ENCODE measurements around the gene MRPL48.

Gene MRPL48

DNA sequence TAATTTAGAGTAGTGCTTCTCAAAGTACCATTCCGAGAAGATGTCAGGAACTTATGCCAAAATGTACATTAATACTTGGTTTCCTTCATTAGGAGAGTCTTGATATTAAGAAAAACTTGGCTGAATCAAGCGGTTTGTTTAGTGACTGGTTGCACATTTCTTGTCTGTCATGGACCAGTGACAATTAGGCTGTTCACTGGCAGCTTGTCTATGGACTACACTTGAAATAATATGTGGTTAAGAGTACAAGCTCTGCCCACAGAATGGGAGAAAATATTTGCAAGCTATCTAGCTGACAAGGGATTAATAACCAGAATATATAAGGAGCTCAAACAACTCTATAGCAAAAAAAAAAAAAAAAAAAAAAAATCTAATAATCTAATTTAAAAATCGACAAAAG is 64.4 kb downstream of the MRPL48 start:
- DNase-seq: no peak

DNA sequence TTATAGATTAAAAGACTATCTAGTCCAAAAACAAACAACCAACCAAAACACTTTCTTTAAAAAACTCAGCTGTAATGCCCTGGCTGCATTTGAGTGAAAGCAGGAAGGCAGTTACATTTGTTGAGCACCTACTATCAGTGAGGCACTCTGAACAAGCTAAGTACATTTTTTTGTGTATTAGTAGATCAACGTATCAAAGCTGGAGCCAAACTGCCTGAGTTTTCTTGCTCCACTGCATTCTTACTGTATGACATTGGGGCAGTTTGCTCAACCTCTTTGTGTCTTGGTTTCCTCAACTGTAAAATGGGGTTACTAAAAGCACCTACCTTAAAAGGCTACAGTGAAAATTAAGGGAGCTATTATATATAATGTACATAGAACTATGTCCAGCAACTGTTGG is 67.0 kb downstream of the MRPL48 start:
- no peak for DNase-seq

DNA sequence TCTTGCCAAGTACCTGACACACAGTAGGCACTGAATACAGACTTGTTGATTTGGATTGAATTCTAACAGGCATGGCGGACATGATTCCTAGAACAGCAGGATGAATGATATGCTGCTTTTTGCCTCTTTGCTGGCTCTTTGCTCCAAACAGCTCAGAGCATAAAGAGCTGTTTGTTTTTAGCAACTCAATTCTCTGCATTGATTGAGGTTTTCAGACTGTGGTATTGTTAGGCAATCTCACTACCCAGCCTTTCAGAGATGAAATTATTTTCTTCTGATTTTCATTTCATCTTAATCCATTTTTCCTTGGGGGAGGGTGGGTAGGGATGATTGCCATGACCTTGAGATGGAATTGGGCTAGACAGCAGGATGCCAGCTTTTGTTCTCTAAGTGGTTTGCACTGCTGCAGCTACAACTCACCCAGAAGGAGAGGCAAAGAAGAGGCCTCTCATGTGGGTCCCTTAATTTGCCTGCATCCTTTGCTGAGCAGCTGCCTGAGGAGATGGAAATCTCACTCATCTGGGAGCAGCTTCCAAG is 68.4 kb downstream of the MRPL48 start:
- DNase-seq: no peak

DNA sequence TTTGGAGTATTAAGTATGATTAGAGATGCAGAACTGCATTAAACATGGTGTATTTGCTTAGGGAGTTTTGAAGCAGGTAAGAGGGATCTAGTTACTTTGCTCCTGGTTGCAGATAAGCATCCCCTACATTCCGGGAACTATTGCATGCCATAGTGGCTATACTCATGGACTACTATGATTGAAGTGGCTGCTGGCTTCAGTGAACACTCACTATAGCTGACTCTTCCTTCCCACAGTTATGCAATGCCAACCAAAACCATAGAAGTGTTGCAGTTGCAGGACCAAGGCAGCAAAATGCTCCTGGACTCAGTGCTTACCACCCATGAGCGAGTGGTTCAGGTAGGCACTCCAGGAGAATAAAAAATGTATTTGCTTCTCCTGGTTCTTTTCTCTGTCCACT is 72.0 kb downstream of the MRPL48 start:
- DNase-seq: no peak

DNA sequence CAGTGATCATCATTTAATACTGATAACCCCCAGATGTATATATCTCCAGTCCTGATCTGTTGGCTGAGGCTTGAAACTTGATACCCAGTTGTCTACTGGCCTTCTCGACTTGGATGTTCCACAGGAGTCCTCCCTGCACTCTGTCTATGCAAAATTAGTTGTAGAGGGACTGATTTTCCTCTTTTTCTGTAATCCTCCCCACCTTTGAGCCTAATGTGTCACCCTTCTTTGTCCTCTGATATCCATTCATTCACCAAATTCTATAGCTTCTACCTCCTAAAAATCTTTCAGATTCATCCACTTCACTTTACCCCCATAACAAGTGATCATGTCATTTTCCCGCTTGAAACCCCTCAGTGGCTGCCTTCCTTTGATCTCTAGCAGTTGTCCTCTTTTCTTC is 72.5 kb downstream of the MRPL48 start:
- DNase-seq: no peak

DNA sequence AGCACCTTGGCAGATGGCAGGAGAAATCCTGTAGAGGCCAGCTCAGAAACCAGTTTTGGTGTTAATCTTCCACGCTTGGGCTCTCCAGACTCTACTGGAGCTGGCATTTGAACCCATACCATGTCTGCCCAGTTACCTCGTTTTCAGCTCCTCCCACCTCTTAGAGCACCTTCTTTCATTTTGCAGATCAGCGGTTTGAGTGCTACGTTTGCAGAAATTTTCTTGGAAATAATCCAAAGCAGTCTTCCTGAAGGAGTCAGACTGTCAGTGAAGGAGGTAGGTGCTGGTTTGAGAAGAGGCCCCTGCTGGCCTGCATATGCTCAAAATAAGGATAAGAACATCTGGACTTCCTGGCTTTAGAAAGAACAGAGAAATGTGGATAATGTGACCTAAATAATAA is 75.3 kb downstream of the MRPL48 start:
- no peak for DNase-seq

DNA sequence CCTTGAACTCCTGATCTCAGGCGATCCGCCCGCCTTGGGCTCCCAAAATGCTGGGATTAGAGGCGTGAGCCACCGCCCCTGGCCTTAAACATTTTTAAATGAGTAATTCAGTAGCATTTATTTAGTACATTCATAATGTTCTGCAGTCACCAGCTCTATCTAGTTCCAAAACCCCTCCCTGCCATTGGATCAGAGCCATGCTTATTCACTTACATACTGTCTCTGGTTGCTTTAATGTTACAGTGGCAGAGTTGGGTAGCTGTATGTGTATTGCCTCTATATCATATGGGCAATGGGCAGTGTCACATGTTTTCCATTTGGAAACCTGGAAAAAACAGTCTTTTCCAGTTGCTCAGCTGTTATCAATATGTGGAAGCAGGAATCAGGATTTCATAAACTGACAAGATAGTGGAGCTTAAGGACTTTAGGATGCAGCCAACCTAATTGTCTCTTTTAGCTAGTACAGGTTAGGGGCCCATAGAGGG is 78.5 kb downstream of the MRPL48 start:
- DNase-seq: no peak

DNA sequence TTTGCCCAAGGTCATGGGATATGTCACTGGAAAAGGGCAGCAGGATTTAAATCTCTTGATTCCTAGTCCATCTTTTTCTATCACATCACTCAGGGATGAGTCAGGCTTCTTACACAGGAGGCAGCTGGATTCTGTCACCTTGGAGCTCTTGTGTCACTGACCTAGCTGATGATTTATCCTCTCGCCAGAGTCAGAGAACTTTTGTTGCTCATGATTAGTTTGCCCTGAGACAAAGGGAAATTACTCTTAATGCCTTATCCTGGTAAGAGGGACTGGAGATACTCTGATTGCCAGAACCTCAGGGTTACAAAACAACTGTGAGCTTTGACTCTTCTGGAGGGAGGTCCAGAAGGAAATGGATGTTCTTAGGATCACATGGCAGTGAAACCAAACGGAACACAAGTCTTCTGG is 78.9 kb downstream of the MRPL48 start:
- DNase-seq: peak; percentile 79

DNA sequence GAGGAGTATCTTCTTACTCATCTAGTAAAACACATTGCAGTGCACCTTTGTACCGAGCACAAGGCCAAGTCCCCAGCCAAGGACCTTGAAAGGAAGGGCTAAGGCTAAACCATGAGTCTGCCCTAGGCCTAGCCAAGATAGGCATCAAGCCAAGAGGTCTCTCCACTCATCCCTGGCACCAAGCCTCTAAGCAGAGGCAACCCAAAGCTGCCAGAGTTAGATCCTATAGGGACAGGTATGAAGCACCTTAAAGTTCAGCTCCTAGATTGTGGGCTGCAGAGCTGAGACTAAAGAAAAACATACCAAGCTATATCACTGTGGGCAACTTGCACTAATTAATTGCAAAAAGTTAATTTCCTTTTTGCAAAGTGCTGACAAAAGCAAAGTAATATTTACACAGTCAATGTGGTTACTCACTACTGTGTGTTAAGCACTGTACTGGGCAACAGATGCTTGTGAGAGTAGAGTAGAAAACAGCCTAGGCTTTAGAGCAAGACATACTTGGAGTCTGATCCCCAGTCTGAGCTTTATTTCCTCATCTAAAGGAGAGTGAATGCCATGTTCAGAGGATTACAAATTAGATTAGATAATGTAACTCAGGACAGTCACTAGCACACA is 81.8 kb downstream of the MRPL48 start:
- no peak for DNase-seq

DNA sequence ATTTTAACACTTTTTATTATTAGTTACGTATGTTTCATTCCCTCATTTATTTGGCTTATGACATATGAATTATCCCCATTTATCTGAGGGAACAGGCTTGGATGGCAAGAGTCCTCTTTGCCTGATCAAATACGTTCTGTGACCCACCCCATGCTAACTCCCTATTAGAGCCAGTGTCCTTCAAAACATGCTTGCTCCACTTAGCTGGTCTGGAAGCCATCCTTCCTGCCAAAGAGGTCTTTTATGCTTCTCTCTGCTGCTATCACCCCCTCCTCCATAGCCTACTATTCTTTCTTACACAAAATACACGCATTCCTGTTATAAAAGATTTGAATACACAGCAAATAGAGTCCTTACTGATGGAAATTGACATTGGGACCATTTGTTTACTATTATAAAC is 82.6 kb downstream of the MRPL48 start:
- no peak for DNase-seq

DNA sequence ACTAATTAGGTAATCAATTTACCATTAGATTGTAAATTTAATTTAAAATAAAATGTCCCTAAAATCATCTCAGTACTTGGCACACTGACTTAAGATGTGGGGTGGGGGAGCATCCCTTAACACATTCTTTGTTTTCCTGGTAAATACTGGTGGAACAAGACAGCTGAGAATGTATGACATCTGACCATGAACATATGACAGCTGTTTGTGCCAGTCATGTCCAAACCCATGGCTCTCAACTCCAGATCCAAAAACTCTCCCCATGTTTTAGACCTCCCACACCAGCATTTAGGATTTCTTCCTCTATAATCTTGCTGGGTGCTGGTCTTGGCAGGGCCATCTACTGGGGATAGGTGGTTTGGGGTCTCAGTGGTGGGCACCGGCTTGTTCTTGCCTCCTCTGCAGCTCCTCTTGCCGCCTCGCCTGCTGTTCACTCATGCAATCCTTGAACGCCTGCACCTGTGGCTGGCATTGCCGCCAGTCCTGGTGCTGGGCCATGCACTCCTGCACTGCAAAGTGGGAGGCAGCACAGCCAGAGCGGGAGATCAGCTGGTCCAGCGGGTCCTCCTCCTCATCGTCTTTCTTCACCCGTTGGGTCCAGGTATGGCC is 85.2 kb downstream of the MRPL48 start:
- no peak for DNase-seq

DNA sequence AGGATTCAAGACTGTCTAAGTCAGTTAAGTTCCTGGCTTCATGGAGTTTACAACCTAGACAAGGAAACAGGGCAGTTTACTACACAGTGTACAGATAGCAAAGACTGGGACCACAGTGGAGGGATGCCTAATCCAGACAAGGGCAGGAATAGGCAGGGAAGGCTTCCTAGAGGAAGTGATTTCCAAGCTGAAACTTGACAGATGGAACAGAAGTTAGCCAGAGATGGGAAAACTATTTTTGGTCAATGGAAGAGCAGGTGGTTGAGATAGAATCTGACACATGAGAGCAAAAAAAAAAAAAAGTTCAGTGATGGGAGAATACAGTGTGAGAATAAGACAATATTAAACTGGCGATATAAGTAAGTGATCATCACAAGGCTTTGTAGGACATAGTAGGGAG is 87.7 kb downstream of the MRPL48 start:
- DNase-seq: no peak

DNA sequence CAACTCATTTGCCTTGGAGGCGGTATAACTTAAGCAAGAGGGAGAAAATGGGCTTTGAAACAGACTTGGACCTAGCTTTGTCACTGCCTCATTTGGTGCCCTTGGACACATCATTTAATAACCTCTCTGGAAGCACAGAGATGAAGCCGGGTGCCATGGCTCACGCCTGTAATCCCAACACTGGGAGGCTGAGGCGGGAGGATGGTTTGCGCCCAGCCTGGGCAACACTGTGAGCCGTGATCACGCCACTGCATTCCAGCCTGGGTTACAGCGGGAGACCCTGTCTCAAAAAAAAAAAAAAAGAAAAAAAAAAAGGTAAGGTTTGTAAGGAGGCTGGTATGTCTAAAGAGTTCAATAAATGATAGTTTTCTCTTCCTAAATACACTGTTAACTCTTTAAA is 88.2 kb downstream of the MRPL48 start:
- DNase-seq: no peak

DNA sequence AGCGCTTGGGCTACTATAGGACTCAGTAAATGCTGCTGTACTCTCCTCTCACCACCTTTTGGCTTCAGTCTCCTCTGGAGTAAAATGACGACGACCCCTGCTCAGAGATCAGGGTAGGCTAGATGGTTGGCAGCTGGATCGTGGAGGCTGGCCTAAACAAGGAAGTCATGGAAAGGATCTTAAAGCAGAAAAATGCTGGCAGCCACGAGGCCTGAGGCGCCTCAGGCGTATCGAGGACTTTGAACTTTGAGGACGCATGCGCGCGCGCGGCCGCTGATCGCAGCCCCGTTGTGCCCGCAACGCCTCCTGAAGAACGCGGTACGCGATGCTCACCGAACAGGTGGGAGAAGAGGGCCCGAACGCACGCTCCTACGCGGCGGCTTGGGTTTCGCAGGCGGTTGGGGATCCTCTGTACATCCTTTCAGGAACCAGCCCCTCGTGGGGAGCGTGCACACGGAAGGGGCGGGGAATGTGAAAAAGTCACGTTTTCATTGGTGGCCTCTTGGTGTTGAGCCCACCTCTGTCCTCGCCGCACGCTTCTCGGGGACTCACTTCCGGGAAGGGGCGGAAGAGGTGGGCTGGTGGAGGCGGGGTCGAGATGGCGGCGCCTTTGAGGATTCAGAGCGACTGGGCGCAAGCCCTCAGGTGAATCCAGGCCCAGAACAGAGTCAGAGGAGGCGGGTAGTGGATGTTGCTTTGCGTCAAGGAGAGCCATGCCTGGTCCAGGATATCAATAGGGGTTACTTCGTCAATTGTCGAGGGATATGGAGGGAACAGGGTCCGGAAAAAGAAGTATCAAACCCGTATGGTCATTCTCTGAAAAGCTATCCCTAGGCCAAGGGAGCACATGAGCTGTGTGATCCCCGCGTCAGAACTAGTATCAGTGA is 89.0 kb downstream of the MRPL48 start, which contains the start of the genes COA4 and PAAF1:
Gene COA4 (minus strand): TSS at position 423 of the 887 bp plus-strand sequence. CDS start 3,468 bp downstream, outside the sequence.
Gene PAAF1 (plus strand): TSS at position 576 of the 887 bp plus-strand sequence. CDS start 23 bp downstream, at position 599.
- peak; percentile 98 for DNase-seq

DNA sequence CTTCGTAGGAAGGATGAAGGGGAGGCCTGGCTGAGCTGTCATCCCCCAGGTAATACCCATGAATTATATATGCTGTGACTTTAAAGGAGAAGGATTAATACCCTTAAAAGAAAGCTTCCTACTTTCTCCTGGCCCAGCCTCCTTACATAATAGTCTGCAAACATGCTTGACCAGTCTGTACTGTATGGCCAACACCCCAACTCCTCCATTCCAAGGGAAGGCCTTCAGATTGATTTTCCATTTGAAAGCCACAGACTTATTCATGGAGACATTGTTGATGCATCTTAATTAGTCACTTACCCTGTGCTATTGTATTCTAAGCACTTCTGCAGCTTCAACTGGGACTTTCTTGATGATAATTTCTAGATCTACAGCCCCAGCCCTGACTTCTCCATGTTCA is 91.1 kb downstream of the MRPL48 start:
- DNase-seq: no peak

DNA sequence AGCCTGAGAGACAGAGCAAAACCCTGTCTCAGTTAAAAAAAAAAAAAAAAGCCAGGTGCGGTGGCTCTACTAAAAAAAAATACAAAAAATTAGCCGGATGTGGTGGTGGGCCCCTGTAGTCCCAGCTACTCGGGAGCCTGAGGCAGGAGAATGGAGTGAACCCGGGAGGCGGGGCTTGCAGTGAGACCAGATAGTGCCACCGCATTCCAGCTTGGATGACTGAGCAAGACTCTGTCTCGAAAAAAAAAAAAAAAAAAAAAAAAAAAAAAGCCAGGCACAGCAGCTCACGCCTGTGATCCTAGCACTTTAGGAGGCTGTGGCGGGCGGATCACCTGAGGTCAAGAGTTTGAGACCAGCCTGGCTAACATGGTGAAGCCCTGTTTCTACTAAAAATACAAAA is 92.8 kb downstream of the MRPL48 start:
- DNase-seq: peak; percentile 88

DNA sequence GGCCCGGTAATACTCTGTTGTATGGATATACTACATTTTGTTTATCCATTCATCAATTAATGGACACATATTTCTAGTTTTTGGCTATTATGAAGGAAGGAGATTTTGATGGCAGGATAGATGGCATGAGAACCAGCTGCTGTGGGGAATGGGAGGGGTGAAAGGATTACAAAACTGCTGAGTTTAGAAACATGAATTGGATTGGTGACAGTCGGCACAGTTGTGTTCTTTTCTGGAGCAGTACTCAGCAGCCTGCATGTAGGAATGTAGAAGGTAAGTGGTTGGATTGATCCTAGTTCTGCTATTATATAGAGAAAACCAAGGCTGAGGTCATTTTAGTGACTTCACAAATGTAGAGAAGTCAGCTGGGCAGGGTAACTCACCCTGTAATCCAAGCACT is 96.2 kb downstream of the MRPL48 start:
- no peak for DNase-seq

DNA sequence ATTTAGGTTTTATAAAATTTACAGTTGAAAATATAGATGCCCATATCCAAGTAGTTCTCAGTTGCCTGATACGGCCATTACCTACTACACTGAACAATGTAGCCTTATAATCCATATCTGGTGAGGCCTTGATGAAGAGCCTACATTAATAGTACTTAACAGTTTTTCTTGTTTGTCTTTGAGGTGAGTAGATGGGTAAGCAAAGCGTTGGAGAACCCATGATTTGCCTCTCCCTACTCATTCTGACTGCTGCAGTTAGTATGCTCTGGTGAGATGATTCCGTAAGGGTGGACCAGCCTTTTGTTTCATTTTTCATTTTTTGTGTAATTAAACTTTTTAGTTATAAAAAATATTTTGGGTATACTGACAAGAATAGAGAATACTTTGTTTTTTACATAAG is 100.6 kb downstream of the MRPL48 start:
- no peak for DNase-seq

DNA sequence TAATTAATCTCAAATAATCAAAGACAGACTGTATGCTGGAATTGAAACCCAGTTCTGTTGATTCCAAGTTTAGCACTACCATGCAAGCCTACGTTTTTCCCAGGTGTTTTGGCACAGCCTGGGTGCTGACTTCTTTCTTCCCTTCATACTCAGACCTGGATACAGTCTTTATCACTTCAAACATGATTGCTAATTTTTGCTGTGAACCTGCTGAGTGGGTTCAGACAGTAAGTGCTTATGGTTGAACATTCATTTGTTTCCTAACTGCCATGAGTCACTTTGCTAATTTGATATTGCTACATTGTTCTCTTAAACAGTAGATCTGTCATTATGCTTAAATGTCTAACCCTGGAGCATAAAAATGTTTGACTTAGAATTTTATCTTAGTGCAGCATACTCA is 101.3 kb downstream of the MRPL48 start:
- no peak for DNase-seq

DNA sequence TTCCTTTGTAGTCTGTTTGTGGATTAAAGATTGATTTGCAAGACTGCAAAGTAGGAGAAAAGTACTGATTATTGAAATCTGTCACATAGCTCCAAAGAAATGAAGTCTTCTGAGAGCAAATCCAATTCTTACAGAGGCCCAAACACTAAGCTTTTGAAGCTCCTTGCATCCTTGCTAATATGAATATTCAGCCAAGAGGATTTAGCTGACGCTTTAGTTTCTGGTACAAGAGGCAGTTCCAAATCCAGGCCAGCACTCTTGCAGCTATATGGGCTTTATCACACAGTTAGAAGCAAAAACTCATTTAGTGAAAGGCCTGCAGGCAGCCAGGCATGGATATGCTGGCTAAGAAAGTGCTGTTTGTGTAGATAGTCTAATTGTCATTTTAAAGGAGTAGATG is 101.9 kb downstream of the MRPL48 start:
- no peak for DNase-seq

DNA sequence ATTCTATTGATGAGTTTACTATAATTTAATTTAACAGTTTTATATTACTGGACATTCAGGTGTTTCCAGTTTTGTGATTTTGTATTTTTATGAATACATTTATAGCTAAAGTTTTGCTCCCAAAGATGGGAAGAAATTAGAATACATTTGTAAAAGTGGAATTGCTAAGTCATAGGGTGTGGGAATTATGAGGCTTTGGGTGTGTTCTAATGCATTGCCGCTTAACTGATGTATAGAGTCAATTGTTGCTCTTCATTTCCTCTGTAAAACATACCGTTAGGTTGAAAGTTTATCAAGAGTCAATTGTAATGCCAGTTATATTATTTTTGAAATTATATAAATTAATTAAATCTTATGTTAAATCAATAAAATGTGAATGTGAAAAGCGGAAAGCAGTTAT is 105.4 kb downstream of the MRPL48 start:
- DNase-seq: no peak

DNA sequence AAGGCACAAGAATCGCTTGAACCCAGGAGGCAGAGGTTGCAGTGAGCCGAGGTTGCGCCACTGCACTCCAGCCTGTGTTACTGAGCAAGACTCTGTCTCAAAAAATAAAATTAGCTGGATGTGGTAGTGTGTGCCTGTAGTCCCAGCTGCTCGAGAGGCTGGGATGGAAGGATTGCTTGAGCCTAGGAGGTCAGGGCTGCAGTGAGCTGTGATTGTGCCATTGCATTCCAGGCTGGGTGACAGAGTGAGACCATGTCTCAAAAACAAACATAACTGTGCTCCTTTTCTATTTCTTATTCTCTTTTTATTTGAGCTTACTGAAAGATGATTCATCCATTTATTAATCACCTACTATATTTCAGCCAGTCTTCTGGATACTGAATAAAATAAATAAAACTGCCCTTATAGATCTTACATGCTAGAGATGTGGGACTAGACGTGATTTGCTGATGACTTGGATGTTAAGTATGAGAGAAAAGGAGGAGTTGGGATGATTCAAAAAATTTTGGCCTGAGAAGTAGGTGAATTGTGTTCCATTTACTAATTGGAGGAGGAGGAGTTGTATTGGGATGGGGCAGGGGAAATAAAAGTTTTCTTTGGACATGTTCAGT is 107.2 kb downstream of the MRPL48 start:
- no peak for DNase-seq

DNA sequence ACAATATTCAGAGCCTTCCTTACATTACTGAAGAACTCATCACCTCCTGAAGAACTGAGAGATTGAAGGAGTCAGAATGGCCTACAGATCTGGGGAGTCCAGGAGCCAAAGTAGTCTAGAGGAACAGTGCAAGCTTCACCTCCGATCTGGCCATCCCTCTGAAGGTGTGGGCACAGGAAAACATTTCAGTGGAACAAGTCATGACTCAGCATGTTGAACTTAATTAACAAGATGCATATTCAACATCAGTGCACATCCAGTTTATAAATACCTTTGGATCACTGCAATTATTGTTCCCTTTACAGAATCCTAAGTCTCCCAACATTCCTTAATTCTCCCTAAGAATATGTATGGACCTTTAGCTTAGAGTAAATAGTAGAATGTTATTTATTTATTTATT is 114.6 kb downstream of the MRPL48 start:
- DNase-seq: no peak

Measured in islet precursor cell (in vitro differentiated cells).